Spleen (tissue), 13 donors: ENCODE measurements around the gene SHISA2. TPM values are rescaled to one million over a fixed set of nuclear protein-coding genes. Genes with fewer than 3 reads are reported as not detected.
A peak's percentile ranks its signal among the peaks of the same experiment; 100 is the strongest.
"Not testable (repeated sequence)": the region's sequence is repeated elsewhere in the genome, so short reads cannot be mapped to it uniquely, and the experiment has no call there.

ENCODE experiments used
- DNase-seq: peaks from one replicate; pipeline ENCODE4 v3.0.0-alpha.2; 2020
- H3K27ac ChIP-seq, 8 donors: fragments of 200-600 bp; sonication (generic) in 7 of 8; 1 replicate in 4 of 8; 2 replicates in 4 of 8; pipeline versions ENCODE4 v1.5.0 to v1.8.0; 2016 to 2021; ENCODE audit warnings: inconsistent platforms in 4 of 8, mild to moderate bottlenecking in 4 of 8, moderate library complexity in 1 of 8
- H3K27me3 ChIP-seq, 7 donors: fragments of 200-600 bp; sonication (generic) in 6 of 7; replicated peaks in 1 of 7; 1 replicate in 4 of 7; 2 replicates in 3 of 7; pipeline versions ENCODE4 v1.5.0 to v1.8.0; 2016 to 2021; ENCODE audit warnings: inconsistent platforms in 3 of 7, mild to moderate bottlenecking in 1 of 7
- H3K36me3 ChIP-seq, 6 donors: fragments of 200-600 bp; sonication (generic) in 5 of 6; 1 replicate in 4 of 6; 2 replicates in 2 of 6; pipeline versions ENCODE4 v1.5.0 to v1.8.0; 2016 to 2021; ENCODE audit warnings: inconsistent platforms in 2 of 6
- H3K4me1 ChIP-seq, 6 donors: fragments of 200-600 bp; sonication (generic) in 5 of 6; 1 replicate in 3 of 6; 2 replicates in 3 of 6; pipeline versions ENCODE4 v1.5.0 to v1.8.0; 2016 to 2021; ENCODE audit warnings: inconsistent platforms in 3 of 6
- H3K4me3 ChIP-seq, 8 donors: fragments of 200-600 bp; sonication (generic) in 7 of 8; 1 replicate in 4 of 8; 2 replicates in 4 of 8; pipeline versions ENCODE4 v1.5.0 to v1.8.0; 2016 to 2021; ENCODE audit warnings: inconsistent platforms in 4 of 8, mild to moderate bottlenecking in 4 of 8, moderate library complexity in 2 of 8
- H3K9me3 ChIP-seq, 8 donors: fragments of 200-600 bp; sonication (generic) in 7 of 8; 1 replicate in 4 of 8; 2 replicates in 4 of 8; pipeline versions ENCODE4 v1.5.0 to v1.8.0; 2016 to 2021; ENCODE audit warnings: inconsistent platforms in 4 of 8
- POLR2A ChIP-seq, 3 donors: fragments of 450-650 bp; IDR thresholded peaks; one replicate each; pipeline ENCODE4 v1.5.1; 2017; ENCODE audit warnings: antibody characterized with exemption in 3 of 3, mild to moderate bottlenecking in 1 of 3
- POLR2AphosphoS5 ChIP-seq, 3 donors: sonication (generic); formaldehyde crosslinking; IDR thresholded peaks; one replicate each; pipeline ENCODE4 v1.5.1; 2017; ENCODE audit warnings: antibody characterized with exemption in 3 of 3
- WGBS, 5 donors: extraction: QIAGEN DNeasy Blood & Tissue Kit in 3 of 5; methylation state at CpG; one replicate each; pipeline versions ENCODE4 v1.1.5 to v1.1.7; 2013 to 2018; 5-methylcytosine and 5-hydroxymethylcytosine counted together
- intact Hi-C: fragments of 100-400 bp; cut with DNase I; formaldehyde crosslinking; loops from one replicate; pipeline ENCODE4 v1.15.0; 2023; ENCODE audit warnings: low total_unique reads
- long read RNA-seq, 2 donors: transcript quantifications; one replicate each; lab custom pipeline, GENCODE V29; 2026
- polyA plus RNA-seq, 3 donors: library from polyadenylated mRNA; stranded (reverse); fragments of 200-250 nt; gene quantifications; one replicate each; pipeline ENCODE4 v1.2.1, GENCODE V29; 2013
- total RNA-seq, 7 donors: library from RNA; depleted of rRNA in 3 of 7; stranded (reverse); fragments of >200 nt in 3 of 7; fragmentation: NEBNext Ultra II Directional in 4 of 7; extraction: Animal tissue kit (Norgen Biotek cat#: 25700) in 4 of 7; gene quantifications; one replicate each; pipeline versions ENCODE4 v1.1.0 to v1.2.1, GENCODE V29; 2016 to 2021
- TF ChIP-seq, protein P1 (sequence below), 11 experiments: fragments of 200-600 bp in 7 of 11; fragments of 450-650 bp in 4 of 11; sonication (generic) in 4 of 11; IDR thresholded peaks in 8 of 11; conservative IDR thresholded peaks in 3 of 11; 1 replicate in 7 of 11; 2 replicates in 4 of 11; pipeline versions ENCODE4 v1.4.0 to v1.8.0; 2016 to 2021; ENCODE audit warnings: antibody characterized with exemption in 11 of 11, inconsistent platforms in 4 of 11, mild to moderate bottlenecking in 1 of 11
- donor health status: healthy with polysubstance abuse.
- donor health status: DM: no; HTN: no; CAD: no; lungs with moderate emphysema.
- donor health status: DM: no; HTN: no; CAD: no.
- donor health status: Bipolar disorder and iron deficiency.
- donor health status: healthy.
- donor health status: DM: no; HTN: no; CAD: no.
- donor health status: DM: yes; HTN: yes; CAD: no.

SHISA2 gene
- total RNA-seq: 1 to 10 TPM in 1 of 7 donors, under 1 TPM in 4, not detected in 2; 0.27 to 1.5 (median 0.39) TPM
- polyA plus RNA-seq: under 1 TPM; 0.33 to 0.99 (median 0.87) TPM
- long read RNA-seq, donor 1, partial matches to known transcripts: 0 of 4 reads
- long read RNA-seq, donor 1, other reads (novel, unspliced or antisense): 0 of 4 reads
- long read RNA-seq, donor 2: 0 reads

DNA sequence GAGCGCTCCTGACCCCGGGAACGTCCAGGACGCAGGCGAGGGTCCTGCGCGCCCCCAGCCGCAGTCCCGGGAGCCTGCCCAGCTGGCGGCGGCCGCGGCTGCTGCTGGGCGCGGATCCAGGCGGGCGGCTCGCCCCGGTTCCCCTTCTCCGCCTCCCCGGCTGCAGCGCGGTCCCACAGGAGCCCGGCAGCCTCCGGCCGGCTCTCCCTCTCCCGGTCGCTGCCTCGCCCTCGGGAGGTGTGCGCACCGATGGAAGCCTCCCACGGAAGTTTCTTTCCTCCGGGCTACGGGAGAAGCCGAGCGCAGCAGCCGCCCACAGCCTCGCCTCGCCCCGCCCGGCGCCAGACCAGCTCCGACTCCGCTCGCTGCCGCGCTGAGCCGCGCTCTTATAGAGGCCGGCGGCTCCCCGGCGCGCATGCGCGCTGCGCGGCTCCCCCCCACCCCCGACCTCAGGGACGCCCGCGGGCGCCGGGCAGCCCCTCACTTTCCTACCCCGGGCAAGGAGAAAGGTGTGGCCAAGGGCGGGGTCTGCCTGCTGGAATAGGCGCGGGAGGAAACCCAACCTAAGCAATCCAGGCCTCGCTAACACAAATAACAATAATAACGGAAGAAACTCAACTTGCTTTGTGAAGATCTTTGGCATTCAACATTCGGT, at the start of gene SHISA2:
TSS of gene SHISA2 (minus strand) at position 360 of the 655 bp plus-strand sequence. CDS start 1,041 bp downstream, outside the sequence.
- H3K27ac ChIP-seq: no peak within 1 kb of the TSS
- H3K27me3 ChIP-seq: peaks cover 8 to 76% (median 49%) of the 10 kb centered on the region in 7 donors
- TF ChIP-seq, protein P1, sequence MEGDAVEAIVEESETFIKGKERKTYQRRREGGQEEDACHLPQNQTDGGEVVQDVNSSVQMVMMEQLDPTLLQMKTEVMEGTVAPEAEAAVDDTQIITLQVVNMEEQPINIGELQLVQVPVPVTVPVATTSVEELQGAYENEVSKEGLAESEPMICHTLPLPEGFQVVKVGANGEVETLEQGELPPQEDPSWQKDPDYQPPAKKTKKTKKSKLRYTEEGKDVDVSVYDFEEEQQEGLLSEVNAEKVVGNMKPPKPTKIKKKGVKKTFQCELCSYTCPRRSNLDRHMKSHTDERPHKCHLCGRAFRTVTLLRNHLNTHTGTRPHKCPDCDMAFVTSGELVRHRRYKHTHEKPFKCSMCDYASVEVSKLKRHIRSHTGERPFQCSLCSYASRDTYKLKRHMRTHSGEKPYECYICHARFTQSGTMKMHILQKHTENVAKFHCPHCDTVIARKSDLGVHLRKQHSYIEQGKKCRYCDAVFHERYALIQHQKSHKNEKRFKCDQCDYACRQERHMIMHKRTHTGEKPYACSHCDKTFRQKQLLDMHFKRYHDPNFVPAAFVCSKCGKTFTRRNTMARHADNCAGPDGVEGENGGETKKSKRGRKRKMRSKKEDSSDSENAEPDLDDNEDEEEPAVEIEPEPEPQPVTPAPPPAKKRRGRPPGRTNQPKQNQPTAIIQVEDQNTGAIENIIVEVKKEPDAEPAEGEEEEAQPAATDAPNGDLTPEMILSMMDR (IDR thresholded peaks at IDR 0.05 in 8 of 11, conservative IDR thresholded peaks at IDR 0.05 in 3 of 11): no peak
- TF ChIP-seq POLR2A (IDR thresholded peaks at IDR 0.05): no peak
- TF ChIP-seq POLR2AphosphoS5 (IDR thresholded peaks at IDR 0.05): peak in 1 of 3 donors; percentile 70
- intact Hi-C loops: no loop called here
- no peaks in the 10 kb centered on the region for H3K9me3 ChIP-seq
- WGBS, 5 donors: 1 to 7% (median 2%) methylated on average over 21 to 72 of the region's 72 CpGs
- DNase-seq: no peak
- H3K4me1 ChIP-seq: peaks cover 11 to 36% (median 22%) of the 10 kb centered on the region in 6 donors
- H3K36me3 ChIP-seq: no peaks in the 10 kb centered on the region
- H3K4me3 ChIP-seq: peak within 1 kb of the TSS in 7 of 8 donors; percentile 21 to 70 (median 39)

DNA sequence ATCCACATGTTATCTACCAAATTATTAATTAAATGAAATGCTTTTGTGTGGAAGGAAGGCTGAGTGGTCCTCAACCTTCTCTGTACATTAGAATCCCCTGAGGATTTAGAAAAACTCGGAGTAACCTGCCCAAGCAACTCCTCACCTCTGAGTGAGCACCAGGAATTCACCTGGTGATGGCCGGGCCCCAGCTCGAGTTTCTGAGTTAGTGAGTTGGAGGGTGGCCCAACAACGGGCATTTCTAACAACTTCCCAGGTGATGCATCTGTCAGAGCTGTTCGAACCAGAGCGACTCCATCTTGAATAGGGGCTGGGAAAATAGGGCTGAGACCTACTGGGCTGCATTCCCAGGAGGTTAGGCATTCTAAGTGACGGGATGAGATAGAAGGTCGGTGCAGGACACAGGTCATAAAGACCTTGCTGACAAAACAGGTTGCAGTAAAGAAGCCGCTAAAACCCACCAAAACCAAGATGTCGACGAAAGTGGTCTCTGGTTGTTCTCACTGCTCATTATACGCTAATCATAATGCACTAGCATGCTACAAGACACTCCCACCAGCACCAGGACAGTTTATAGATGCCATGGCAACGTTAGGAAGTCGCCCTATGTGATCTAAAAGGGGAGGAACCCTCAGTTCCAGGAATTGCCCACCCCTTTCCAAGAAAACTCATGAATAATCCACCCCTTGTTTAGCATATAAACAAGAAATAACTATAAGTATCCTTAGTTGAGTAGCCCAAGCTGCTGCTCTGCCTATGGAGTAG, 44.2 kb upstream of the SHISA2 start:
- intact Hi-C loops: no loop called here
- WGBS, 5 donors: 66 to 80% (median 72%) methylated on average over 14 of the region's 14 CpGs
- DNase-seq: no peak
- Histone ChIP-seq H3K4me3 (no peak overlapping the region), H3K9me3 (peaks cover 0 to 5% (median 0%) of the 10 kb centered on the region in 8 donors), H3K36me3 (no peaks in the 10 kb centered on the region), H3K27ac (no peak overlapping the region), H3K27me3 (peaks cover 0 to 36% (median 0%) of the 10 kb centered on the region in 7 donors), H3K4me1 (no peaks in the 10 kb centered on the region)
- TF ChIP-seq POLR2A (IDR thresholded peaks at IDR 0.05): no peak
- TF ChIP-seq, protein P1 (IDR thresholded peaks at IDR 0.05 in 8 of 11, conservative IDR thresholded peaks at IDR 0.05 in 3 of 11): no peak
- TF ChIP-seq POLR2AphosphoS5 (IDR thresholded peaks at IDR 0.05): no peak

DNA sequence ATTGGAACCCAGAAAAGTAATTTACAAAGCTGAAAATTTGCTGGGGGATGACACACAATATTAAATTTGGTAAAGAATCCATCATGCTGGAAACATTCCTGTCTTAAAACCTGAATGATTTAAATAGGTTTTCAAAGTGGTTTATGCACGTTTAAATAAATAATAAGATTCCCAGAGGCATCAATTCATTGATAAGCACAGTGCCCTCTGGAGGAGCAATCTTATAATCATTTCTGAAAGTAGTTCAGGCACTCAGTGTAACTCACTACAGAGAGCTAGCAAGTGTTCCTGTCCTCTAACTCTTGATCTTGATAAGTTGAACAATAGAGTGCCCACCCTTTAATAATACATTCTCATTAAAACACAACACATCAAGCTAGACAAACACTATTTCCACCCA, 43.5 kb upstream of the SHISA2 start:
- peaks cover 0 to 5% (median 0%) of the 10 kb centered on the region in 8 donors for H3K9me3 ChIP-seq
- WGBS, 5 donors: 15 to 50% (median 28%) methylated on average over 1 of the region's 1 CpG
- peaks cover 0 to 36% (median 0%) of the 10 kb centered on the region in 7 donors for H3K27me3 ChIP-seq
- TF ChIP-seq POLR2A (IDR thresholded peaks at IDR 0.05) (no peak), POLR2AphosphoS5 (IDR thresholded peaks at IDR 0.05) (no peak)
- TF ChIP-seq, protein P1 (IDR thresholded peaks at IDR 0.05 in 8 of 11, conservative IDR thresholded peaks at IDR 0.05 in 3 of 11): no peak
- intact Hi-C loops: no loop called here
- H3K27ac ChIP-seq: no peak overlapping the region
- no peaks in the 10 kb centered on the region for H3K36me3 ChIP-seq
- no peak overlapping the region for H3K4me3 ChIP-seq
- H3K4me1 ChIP-seq: no peaks in the 10 kb centered on the region
- DNase-seq: no peak

DNA sequence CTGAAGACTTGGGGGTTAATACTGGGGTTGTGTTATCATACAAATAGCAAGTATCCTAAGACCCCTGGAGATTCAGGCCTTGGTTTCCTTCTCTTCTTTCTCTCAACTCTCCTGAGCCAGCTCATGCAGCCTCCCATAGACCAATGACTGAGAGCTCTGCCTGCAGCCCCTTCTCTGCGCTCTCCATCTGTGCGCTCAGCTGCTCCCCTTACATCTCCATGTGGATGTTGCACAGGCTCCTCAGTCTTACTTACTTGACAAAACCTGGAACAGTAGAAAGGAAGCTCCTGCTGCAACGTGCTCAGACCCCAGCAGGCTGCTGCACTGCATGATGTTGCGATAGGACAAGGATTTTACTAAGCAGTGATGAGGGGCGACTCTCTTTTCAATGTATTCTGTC, 25.0 kb upstream of the SHISA2 start:
- H3K9me3 ChIP-seq, H3K27ac ChIP-seq, H3K36me3 ChIP-seq, DNase-seq, H3K4me1 ChIP-seq, H3K4me3 ChIP-seq, intact Hi-C loops: not testable (repeated sequence)
- H3K27me3 ChIP-seq: peaks cover 0 to 44% (median 0%) of the 10 kb centered on the region in 7 donors
- 77 to 85% (median 80%) methylated on average over 5 of the region's 5 CpGs for WGBS, 5 donors
